ENCODE data around the gene KMO.

DNA sequence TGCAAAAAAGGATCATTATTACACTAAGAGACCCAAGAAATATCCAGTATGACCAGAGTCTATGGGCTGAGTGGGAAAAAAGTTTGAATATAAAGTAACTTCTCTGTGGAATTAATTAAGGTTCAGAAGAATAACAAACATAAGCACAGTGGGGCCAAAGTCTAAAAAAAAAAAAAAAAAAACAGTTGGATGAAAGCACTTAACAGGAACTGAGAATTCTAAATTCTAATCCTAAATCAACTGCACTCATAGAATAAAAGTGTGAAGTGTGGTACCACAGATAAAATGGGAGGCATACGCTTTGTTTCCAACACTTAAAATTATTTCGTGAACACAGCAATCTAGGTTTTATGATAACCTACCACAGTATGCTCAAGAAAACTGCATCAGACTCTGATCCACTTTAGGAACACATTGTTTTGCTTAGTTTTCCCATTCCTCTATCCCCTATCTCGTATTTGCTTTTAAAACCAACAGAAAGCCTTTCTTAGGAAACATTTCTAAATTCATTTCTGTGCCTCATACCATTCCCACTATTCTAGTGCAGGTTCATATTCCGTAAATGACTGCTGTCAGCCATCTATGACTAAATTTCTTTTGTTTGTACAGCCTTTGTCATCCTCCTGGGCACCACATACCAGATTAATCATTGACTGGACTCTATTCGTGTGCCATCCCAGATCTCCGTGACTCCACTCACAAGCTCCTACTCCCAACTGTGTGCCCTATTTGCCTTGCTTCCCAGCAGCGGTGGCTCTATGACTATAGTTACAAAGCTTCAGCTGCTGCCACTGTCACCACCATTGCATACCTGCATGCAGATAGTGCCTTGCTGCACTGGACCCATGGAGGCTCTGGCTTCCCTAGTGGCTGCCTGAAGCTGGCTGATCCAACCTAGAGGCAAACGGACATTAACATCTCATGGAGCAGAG lies 83.1 kb downstream of the KMO start:
- TF ChIP-seq, protein P1, sequence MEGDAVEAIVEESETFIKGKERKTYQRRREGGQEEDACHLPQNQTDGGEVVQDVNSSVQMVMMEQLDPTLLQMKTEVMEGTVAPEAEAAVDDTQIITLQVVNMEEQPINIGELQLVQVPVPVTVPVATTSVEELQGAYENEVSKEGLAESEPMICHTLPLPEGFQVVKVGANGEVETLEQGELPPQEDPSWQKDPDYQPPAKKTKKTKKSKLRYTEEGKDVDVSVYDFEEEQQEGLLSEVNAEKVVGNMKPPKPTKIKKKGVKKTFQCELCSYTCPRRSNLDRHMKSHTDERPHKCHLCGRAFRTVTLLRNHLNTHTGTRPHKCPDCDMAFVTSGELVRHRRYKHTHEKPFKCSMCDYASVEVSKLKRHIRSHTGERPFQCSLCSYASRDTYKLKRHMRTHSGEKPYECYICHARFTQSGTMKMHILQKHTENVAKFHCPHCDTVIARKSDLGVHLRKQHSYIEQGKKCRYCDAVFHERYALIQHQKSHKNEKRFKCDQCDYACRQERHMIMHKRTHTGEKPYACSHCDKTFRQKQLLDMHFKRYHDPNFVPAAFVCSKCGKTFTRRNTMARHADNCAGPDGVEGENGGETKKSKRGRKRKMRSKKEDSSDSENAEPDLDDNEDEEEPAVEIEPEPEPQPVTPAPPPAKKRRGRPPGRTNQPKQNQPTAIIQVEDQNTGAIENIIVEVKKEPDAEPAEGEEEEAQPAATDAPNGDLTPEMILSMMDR (IDR thresholded peaks at IDR 0.05; ENCODE audit: insufficient read depth, low read length, poor library complexity, severe bottlenecking) = no peak
- no peak for TF ChIP-seq EZH2phosphoT487 (conservative IDR thresholded peaks at IDR 0.05; ENCODE audit: low read length)

All from SU-DHL-6 (cell line).